GM19043 (cell line): ENCODE data around the gene FADS6.
"Not testable (repeated sequence)": the region's sequence is repeated elsewhere in the genome, so short reads cannot be mapped to it uniquely, and the experiment has no call there.

Experiments
- ATAC-seq: cut with Tn5 transposase; IDR thresholded peaks from one replicate; pipeline ENCODE4 v1.9.1; 2021; ENCODE audit warnings: low read depth; ENCODE audit not compliant: unreplicated experiment

Gene FADS6

DNA sequence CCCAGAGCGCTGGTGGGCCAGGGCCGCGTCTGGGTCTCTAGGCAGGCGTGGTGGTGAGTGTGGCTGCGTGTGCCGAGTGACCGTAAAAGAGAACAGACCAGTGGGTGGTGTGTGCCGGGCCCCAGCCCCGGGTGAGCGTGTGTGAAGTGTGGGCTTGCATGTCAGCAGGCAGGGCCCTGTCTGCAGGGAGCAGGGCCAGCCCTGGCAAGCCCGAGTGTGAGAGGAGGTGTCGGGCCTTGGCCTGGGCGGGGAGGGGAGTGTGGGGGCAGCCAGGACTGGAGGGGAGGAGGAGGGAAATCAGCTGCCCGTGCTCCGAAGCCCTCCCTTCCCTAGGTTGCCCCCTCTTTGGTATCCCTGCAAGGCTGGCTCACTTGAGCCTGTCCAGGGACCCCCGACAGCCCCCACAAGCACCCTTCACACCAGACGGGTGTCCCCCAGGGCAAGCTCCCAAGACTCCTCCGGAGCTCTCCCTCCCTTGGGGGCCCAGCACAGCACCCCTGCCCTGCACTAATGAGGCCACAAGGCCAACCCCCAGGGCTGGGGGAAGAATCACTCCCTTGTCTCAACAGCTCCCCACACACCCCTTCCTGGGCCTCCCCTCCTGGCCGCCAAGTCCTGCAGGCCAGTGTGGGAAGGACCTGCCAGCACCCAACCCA, 27.7 kb upstream of the FADS6 start:
- ATAC-seq, result no peak

GRCh38 chr17:74920642-74921025, 27.2 kb upstream of the FADS6 start:
- ATAC-seq, result no peak

DNA sequence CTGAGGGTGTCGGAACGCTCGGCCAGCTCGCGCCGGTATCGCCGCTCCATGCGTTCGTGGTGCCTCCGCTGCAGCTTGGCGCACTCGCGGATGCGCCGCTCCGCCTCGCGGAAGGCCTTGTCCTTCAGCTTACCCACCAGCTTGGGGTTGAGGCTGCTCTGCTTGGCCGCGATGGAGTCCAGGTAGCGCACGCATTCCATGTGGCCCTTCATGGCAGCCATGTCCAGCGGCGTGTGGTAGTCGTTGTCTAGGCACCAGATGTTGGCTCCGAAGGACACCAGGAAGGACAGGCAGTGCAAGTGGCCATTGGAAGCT, 26.8 kb upstream of the FADS6 start:
- no peak for ATAC-seq

GRCh38 chr17:74919440-74920305, 26.2 kb upstream of the FADS6 start:
- ATAC-seq, result no peak

DNA sequence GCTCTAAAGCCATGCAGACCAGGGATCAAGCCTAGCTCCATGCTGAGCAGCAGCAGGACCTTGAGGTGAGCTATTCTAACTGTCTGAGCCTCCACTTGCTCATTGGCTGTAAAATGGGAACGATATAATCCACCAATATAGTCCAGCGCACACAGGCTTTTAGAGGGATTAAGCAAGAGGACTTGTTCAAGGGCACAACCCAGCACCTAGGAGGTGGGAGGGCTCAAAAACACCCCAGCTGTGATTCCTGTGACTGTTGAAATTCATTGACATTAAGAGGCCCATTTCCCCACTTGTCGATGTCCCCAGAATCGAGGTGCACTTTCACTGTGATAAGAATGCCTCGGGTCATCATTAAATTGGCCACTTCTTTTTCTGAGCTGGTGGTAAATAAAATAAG, 25.5 kb upstream of the FADS6 start:
- ATAC-seq, result no peak

DNA sequence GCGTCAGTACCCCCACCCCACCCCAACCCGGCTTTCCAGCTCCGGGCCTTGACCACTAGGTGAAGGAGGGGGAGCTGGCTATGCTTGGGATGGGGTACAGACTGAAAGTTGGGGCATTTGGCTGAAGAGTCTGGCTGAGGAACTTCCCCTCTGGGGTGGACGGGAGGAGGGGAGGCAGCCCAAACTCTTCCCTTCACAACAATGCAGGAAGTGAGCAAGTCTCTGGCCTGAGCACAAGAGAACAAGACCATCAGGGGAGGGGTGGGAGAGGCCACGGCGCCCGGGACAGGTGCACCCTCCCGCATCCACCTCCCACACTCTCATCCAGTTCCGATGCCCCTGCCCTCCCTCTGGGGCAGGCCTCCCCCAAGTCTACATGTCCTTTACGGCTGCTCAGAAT, 24.0 kb upstream of the FADS6 start:
- ATAC-seq, result no peak

GRCh38 chr17:74916851-74917199, 23.4 kb upstream of the FADS6 start:
- ATAC-seq, result no peak

DNA sequence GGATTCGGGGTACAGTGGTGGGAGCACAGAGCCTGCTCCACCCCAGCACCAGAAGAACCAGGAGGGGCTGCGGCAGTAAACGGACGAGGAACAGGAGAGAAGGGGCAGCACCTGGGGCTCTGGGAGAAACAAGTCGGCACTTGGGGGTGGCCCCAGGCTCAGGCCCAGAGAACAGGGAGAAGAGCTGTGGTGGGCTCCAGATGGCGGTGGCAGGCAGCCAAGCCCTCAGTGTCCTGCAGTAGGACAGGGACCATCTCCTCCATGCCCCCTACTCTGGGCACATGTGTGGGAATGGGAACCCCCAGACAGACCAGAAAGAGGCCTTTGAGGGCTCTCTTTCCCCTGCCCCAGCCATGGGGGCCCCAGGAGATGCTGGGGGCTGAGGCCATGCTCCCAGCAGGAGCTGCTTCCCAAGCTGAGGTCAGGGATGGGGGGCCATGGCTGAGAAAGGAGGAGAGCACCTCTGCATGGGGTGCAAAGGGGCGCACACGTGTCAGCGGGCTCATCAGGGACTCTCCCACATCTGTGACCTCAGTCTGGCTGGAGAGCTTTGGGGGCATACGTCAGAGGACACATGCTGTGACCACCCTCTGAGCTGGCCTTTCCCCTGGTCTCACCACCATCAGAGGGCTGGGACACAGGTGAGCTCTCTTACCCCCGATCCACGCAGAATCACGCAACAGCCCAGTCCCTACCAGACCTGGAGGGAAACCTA, 22.9 kb upstream of the FADS6 start:
- ATAC-seq, result no peak

DNA sequence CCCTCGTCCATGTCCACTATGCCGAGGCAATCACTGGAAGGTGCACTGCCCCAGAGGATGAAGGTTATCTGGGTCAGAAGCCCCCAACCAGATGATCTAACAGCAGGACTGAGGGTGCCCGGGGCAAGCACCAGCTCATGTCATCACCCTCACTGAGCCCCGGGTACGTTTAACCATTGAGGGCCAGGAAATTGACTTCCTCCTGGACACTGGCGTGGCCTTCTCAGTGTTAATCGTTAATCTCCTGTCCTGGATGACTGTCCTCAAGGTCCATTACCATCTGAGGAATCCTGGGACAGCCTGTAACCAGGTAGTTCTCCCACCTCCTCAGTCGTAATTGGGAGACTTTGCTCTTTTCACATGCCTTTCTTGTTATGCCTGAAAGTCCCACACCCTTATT, 18.0 kb upstream of the FADS6 start:
- ATAC-seq, result not testable (repeated sequence)

GRCh38 chr17:74909097-74909496, 15.7 kb upstream of the FADS6 start:
- ATAC-seq, result not testable (repeated sequence)

- ATAC-seq, result no peak
Observed at GRCh38 chr17:74907012-74907411, 13.6 kb upstream of the FADS6 start.

DNA sequence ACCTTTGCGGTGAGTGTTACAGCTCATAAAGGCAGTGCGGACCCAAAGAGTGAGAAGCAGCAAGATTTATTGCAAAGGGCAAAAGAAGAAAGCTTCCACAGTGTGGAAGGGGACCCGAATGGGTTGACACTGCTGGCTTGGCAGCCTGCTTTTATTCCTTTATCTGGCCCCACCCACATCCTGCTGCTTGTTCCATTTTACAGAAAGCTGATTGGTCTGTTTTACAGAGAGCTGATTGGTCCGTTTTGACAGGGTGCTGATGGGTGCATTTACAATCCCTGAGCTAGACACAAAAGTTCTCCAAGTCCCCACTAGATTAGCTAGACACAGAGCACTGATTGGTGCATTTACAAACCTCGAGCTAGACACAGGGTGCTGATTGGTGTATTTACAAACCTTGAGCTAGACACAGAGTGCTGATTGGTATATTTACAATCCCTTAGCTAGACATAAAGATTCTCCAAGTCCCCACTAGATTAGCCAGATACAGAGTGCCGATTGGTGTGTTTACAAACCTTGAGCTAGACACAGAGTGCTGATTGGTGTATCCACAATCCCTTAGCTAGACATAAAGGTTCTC, 12.9 kb upstream of the FADS6 start:
- ATAC-seq, result not testable (repeated sequence)

- ATAC-seq, result no peak
Observed at GRCh38 chr17:74904687-74905409, 11.4 kb upstream of the FADS6 start.

GRCh38 chr17:74903671-74904070, 10.2 kb upstream of the FADS6 start:
- ATAC-seq, result no peak

DNA sequence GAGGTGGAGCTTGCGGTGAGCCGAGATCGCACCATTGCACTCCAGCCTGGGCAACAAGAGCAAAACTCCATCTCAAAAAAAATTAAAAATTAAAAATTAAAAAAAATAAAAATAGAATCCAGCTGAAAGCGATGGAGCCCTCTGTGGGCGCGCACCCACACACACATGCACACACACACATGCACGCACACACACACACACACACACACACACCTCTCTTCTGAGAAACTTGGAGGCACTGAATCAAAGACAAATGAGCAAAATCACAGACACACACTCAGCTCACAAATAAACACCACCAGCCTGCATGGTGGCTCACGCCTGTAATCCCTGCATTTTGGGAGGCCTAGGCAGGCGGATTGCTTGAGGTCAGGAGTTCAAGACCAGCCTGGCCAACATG, 9.6 kb upstream of the FADS6 start:
- no peak for ATAC-seq

DNA sequence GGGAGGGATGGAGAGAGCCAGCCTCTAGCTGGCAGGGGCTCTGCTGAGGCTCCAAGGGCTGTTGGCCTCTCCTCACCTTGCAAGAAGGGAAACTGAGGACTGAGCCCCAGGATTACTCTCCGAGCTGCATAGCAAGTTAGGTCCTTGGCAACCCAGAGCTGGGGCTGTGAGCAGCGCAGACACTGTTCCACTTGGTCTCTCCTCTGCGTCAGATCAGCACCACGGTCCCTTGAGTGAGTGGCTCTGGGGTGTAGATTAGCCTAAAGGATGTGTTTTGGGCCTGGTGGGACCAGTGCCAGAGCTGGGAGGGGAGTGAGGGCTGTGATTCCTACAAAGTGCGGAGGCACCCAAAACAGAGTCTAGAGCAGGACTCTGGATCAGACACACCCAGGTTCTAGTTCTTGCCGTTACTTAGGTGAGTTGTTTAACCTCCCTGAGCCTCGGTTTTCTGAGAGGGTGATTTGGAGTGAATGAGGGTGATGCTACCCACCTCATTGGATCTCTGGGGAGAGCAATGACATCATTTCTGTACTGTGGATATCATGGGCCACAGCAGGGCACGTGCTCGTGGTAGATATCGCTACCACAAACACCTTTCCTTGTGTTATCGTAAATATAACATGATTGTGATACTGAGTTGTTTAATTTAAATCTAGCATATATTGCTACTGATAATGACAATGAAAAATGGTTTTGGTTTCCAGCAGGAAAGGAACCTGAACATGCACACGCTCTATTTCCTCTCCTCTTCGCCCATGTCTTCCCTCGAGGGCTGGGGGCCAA, 8.1 kb upstream of the FADS6 start:
- no peak for ATAC-seq

DNA sequence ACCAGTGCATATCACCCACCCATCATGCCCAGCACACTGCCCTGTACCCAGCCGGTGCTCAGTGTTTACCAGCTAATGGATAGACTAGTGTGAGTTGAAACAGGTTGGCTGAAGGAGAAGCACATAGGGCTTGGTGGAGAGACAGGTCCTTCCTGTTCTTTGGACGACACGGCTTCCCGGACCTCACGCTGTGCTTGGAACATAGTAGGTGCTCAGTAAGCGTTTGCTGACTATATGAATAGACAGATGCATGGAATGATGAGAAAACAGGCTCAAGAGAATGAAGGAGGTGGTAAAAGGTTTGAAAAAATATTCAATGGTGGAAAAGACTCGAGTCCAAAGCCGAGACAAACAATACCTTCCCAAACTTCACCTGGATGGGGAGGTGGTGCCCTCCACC, 6.8 kb upstream of the FADS6 start:
- no peak for ATAC-seq

GRCh38 chr17:74898376-74898946, 5.0 kb upstream of the FADS6 start:
- ATAC-seq, result no peak

- ATAC-seq, result no peak
Observed at GRCh38 chr17:74893936-74894671, 671 bp upstream of the FADS6 start.
